Large intestine (tissue), 3 donors: ENCODE results near the gene ACAD9. TPM values are rescaled to one million over a fixed set of nuclear protein-coding genes. Genes with fewer than 3 reads are reported as not detected.
"Not testable (repeated sequence)": the region's sequence is repeated elsewhere in the genome, so short reads cannot be mapped to it uniquely, and the experiment has no call there.

ENCODE experiments used
- DNase-seq, 2 donors: peaks; one replicate each; pipeline versions ENCODE4 v3.0.0 to v3.0.0-alpha.2; 2013
- H3K27ac ChIP-seq: one replicate; pipeline ENCODE4 v1.5.1; 2013; ENCODE audit warnings: low read length
- H3K27me3 ChIP-seq: 2 replicates; pipeline ENCODE4 v1.6.1; 2013; ENCODE audit warnings: low read length; ENCODE audit not compliant: control insufficient read depth, insufficient read depth
- H3K36me3 ChIP-seq: 2 replicates; pipeline ENCODE4 v1.6.1; 2013; ENCODE audit warnings: low read length; ENCODE audit not compliant: control insufficient read depth, insufficient read depth
- H3K4me1 ChIP-seq: one replicate; pipeline ENCODE4 v1.6.1; 2013; ENCODE audit warnings: low read length; ENCODE audit not compliant: control insufficient read depth, insufficient read depth
- H3K4me3 ChIP-seq: one replicate; pipeline ENCODE4 v1.5.1; 2013; ENCODE audit warnings: low read length
- H3K9me3 ChIP-seq: one replicate; pipeline ENCODE4 v1.6.1; 2013; ENCODE audit warnings: mild to moderate bottlenecking, low read depth, low read length, moderate library complexity; ENCODE audit not compliant: control insufficient read depth
- WGBS: methylation state at CpG from one replicate; pipeline ENCODE4 v1.1.5; 2013; ENCODE audit warnings: low lambda C conversion rate; ENCODE audit not compliant: insufficient coverage; 5-methylcytosine and 5-hydroxymethylcytosine counted together
- polyA plus RNA-seq: library from polyadenylated mRNA; unstranded; fragments of 120-200 nt; gene quantifications from one replicate; pipeline ENCODE4 v1.2.1, GENCODE V29; 2013

Gene ACAD9
- polyA plus RNA-seq, 1 donor: 33.1 TPM

DNA sequence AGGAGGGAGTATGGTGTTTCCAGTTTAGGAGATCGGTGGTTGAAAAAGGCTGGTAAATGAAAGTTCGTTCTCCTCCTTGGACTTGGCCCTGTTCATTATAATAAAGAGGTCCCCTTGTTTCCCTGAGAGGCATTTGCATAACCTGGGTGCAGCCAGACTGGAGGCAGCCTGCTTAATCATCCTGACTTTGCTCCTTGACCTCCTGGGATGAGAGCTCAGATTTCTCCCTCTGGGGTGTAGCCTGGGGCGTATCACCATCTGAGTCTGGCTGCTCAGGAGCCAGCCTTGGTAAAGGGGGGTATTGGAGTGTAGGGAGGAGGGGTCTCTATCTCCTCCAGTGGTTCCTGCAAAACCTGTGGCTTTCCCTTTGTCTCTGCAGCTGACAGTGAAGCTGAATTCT lies 21.3 kb upstream of the ACAD9 start:
- H3K4me1 ChIP-seq: no peaks in the 10 kb centered on the region
- no peak overlapping the region for H3K4me3 ChIP-seq
- peak in 1 of 2 donors; percentile 48 for DNase-seq
- H3K27ac ChIP-seq: no peak overlapping the region
- no peaks in the 10 kb centered on the region for H3K27me3 ChIP-seq
- no peaks in the 10 kb centered on the region for H3K36me3 ChIP-seq
- peaks cover 38% of the 10 kb centered on the region for H3K9me3 ChIP-seq
- no CpG with 5 or more reads among the region's 3 CpGs for WGBS

DNA sequence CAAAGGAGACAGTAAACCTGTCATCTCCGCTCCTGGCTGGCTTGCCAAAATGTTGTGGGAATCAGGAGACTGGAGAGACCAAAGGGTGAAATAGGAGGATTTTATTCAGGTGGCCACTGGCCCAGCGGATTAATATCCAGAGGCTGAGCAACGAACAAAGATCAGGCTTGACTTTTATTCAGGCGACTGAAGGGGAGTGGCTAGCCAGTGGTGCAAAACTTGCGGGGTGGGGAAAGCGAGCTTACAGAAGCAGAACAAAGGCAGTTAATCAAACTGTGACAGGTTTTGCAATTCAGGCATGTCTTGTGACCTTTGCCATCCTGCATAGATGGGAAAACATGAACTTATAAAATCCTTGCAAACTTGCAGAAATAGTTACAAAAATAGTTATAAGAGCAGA lies 19.8 kb upstream of the ACAD9 start:
- WGBS: 87% methylated on average over 3 of the region's 6 CpGs
- peaks cover 26% of the 10 kb centered on the region for H3K9me3 ChIP-seq

DNA sequence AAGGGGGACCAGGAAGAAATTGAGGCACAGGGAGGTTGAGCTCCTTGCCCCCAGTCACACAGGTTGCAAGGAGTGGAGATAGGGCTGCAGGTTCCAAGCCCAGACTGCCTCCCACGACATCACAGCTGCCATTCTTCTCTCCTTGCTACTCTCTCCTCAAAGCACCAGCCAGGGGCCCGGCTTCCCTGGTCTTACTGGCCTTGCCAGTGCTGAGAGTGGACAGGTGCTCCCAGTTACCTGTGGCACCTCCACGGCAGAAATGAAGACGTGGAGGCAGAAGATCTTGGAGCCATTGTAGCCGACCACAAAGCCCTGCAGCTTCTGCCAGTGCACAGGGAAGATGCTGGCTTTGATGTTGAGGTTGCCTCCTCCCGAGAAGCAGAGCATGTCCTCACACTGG lies 17.9 kb upstream of the ACAD9 start:
- DNase-seq: no peak
- H3K9me3 ChIP-seq: peaks cover 26% of the 10 kb centered on the region
- no CpG with 5 or more reads among the region's 6 CpGs for WGBS

More for the DNA sequence above, 19.8 kb upstream of the ACAD9 start:
- no peaks in the 10 kb centered on the region for H3K27me3 ChIP-seq
- no peak overlapping the region for H3K27ac ChIP-seq
- no peak overlapping the region for H3K4me3 ChIP-seq
- H3K4me1 ChIP-seq: no peaks in the 10 kb centered on the region
- DNase-seq: no peak
- no peaks in the 10 kb centered on the region for H3K36me3 ChIP-seq

DNA sequence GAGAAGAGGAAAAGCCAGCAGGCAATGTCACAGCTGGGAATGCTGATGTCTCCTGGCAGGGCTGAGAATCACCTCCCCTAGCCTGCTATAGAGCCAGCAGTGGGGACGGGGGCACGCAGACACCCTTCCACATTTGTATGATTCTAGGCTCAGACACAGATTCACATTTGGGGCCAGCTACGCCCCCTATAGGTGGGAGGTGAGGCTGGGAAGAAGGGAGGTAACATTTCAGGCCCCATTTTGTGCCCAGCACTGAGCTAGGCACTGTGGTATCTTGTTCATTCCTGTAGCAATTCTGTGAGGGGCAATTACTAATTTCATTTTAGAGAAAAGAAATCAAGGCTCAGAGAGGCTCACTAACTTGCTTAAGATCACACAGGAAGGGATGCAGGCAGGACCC lies 15.9 kb upstream of the ACAD9 start:
- no CpG with 5 or more reads among the region's 3 CpGs for WGBS
- DNase-seq: no peak
- Histone ChIP-seq H3K27me3 (no peaks in the 10 kb centered on the region), H3K4me1 (no peaks in the 10 kb centered on the region), H3K9me3 (peaks cover 26% of the 10 kb centered on the region), H3K36me3 (no peaks in the 10 kb centered on the region), H3K4me3 (no peak overlapping the region), H3K27ac (no peak overlapping the region)

More for the DNA sequence above, 17.9 kb upstream of the ACAD9 start:
- no peaks in the 10 kb centered on the region for H3K27me3 ChIP-seq
- no peak overlapping the region for H3K27ac ChIP-seq
- no peaks in the 10 kb centered on the region for H3K4me1 ChIP-seq
- H3K4me3 ChIP-seq: no peak overlapping the region
- H3K36me3 ChIP-seq: no peaks in the 10 kb centered on the region

DNA sequence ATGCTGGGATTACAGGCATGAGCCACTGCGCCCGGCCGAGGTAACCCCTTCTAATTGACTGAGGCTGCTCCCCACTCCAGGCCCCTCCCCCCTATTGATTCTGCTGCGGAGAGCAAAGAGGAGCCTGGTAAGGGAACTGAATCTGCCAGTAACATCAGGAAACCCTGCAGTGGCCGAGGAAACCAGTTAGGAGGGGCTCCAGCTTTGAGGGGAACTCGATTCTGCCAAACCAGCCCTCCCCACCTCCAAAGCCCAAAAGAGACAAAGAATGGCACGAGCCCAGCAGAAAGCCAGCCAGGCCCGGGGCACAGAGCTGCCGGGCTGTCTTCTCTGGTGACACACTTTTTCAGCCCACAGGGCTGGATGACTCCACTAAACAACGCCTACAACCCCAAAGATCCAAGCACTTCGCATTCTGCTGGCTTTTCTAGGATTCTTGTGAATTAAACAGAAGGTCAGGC lies 15.0 kb upstream of the ACAD9 start:
- H3K4me1 ChIP-seq: no peaks in the 10 kb centered on the region
- H3K36me3 ChIP-seq: no peaks in the 10 kb centered on the region
- no peak overlapping the region for H3K27ac ChIP-seq
- WGBS: no CpG with 5 or more reads among the region's 11 CpGs
- H3K27me3 ChIP-seq: no peaks in the 10 kb centered on the region
- no peak for DNase-seq
- no peak overlapping the region for H3K4me3 ChIP-seq
- H3K9me3 ChIP-seq: peaks cover 20% of the 10 kb centered on the region

DNA sequence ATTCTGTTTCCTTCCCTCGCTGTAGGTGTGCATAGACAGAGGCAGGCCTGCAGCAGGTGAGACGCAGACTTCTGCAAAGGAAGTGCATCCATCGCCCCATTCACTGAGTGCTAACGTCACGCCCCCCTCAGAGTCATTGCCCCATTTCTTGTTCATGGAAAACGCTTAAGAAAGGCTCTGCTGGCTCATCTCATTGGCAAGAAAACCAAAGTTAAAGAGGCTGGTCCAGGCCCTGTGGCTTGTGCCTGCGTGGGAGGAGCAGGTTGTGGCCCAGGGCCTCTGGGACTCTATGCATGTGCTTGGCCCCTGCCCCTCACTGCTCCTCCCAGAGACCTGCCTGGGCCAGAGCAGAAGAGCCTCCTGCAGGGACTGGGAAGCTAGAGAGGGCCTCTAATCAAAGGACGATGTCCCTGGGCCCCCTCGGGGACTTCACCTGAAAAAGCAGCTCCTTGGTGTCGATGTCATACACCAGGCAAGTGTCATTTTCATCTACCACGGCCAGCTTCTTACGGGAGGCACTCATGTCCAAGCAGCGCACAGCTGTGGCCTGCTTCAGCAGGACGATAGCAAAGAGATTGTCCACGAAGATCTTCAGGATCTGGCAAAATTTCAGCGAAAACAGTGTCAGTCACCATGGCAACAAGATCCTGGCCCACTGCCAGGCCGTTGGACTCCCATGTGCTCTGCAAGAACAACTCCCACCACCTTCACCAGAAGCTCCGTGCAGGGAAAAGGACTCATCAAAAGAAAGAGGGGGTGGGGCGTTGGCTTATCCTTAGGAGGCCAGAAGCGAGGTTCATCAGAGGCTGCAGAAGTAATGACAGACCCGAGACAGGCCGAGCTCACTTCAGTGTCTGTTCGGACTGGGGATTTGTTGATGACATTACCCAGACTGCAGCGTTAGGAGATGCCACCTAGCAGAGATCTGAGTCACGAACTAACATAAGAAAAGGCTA lies 14.3 kb upstream of the ACAD9 start:
- 100% methylated on average over 1 of the region's 25 CpGs for WGBS
- not testable (repeated sequence) for DNase-seq, H3K4me3 ChIP-seq, H3K36me3 ChIP-seq, H3K4me1 ChIP-seq, H3K27me3 ChIP-seq, H3K27ac ChIP-seq
- peaks cover 13% of the 10 kb centered on the region for H3K9me3 ChIP-seq

DNA sequence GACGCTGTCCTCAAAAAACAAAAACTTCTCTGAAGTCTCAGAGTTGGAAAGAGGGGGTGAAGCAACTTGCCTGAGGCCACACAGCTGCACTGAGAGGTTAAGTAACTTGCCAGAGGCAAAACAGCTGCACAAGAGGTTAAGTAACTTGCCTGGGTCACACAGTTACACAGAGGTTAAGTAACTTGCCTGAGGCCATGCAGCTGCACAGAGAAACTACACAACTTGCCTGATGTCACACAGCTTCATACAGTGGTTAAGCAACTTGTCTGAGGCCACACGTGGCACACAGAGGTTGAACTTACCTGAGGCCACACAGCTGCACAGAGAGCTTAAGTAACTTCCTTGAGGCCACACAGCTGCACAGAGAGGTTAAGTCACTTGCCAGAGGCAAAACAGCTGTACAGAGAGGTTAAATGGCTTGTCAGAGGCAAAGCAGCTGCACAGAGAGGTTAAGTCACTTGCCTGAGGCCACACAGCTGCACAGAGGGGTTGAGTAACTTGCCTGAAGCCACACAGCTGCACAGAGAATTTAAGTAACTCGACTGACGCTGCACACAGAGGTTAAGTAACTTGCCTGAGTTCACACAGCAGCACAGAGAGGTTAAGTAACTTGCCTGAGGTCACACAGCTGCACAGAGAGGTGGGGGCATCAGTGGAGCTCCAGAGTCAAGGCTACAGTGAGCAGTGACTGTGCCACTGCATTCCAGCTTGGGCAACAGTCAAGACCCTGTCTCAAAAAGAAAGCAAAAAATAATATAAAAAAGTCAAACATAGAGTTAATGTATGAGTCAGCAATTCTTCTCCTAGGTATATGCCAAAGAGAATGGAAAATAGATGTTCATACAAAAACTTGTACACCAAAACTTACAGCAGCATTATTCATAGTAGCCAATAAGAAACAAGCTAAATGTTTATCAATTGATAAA lies 12.0 kb upstream of the ACAD9 start:
- H3K4me3 ChIP-seq: no peak overlapping the region
- H3K9me3 ChIP-seq: no peaks in the 10 kb centered on the region
- no peak overlapping the region for H3K27ac ChIP-seq
- no peak for DNase-seq
- WGBS: no CpG with 5 or more reads among the region's 4 CpGs
- H3K27me3 ChIP-seq: no peaks in the 10 kb centered on the region
- H3K36me3 ChIP-seq: no peaks in the 10 kb centered on the region
- no peaks in the 10 kb centered on the region for H3K4me1 ChIP-seq

DNA sequence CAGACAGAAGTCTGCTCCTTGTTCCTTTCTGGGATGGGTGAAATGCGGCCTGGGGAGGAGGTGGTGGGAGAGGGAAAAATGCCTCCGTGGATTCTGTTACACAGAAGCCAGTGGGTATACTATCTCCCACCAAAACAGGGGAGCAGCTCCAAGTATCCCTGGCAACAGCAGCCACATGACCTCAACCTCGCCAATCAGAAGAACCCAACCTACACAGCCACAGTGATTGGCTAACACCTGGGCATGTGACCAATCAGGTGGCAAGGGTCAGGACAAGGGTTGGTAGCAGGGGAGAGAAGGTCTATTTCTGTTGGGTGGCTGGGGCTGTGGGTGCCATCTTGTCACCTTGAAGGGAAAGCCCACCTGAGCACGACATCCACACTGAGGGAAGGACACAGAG lies 9.1 kb upstream of the ACAD9 start:
- no peak for DNase-seq
- no peak overlapping the region for H3K27ac ChIP-seq
- H3K36me3 ChIP-seq: no peaks in the 10 kb centered on the region
- H3K9me3 ChIP-seq: no peaks in the 10 kb centered on the region
- no peaks in the 10 kb centered on the region for H3K4me1 ChIP-seq
- no peak overlapping the region for H3K4me3 ChIP-seq
- no CpG with 5 or more reads among the region's 4 CpGs for WGBS
- no peaks in the 10 kb centered on the region for H3K27me3 ChIP-seq

DNA sequence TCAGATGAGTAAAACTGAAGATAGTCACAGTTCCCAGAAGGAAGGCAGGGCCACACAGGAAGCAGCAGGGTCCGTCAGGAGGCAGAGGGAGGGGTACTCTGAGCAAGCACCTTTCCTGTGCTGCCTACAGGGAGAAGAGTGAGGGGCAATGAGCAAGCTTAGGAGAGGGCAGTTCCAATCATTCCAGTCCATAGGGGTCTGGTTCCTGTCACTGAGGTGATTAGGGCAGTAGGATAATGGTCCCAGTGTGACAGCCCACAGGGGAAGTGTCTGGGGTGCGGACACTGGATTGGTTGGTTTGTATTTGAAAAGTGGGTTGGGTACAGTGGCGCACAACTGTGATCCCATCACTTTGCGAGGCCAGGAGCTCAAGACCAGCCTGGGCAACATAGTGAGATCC lies 7.1 kb upstream of the ACAD9 start:
- no peaks in the 10 kb centered on the region for H3K9me3 ChIP-seq
- WGBS: no CpG with 5 or more reads among the region's 4 CpGs
- no peak for DNase-seq
- no peak overlapping the region for H3K4me3 ChIP-seq
- H3K27me3 ChIP-seq: no peaks in the 10 kb centered on the region
- no peaks in the 10 kb centered on the region for H3K36me3 ChIP-seq
- H3K4me1 ChIP-seq: no peaks in the 10 kb centered on the region
- H3K27ac ChIP-seq: no peak overlapping the region

DNA sequence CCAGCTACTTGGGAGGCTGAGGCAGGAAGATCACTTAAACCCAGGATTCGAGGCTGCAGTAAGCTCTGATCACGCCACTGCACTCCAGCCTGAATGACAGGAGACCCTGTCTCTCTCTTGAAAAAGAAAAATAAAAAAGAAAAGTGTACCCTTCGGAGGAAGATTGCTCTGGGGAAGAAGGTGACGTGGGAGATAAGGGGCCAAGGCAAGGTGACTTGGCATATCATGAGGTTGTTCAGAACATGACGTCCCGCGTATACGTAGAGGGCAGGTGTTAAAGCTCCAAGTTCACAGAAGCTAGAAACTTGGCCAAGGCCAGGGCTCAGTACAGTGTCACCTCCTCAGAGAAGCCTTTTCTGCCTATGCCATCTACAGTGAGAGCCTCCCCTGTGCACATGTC lies 6.7 kb upstream of the ACAD9 start:
- WGBS: 80% methylated on average over 5 of the region's 8 CpGs
- Histone ChIP-seq H3K9me3 (no peaks in the 10 kb centered on the region), H3K27me3 (no peaks in the 10 kb centered on the region), H3K27ac (no peak overlapping the region), H3K36me3 (no peaks in the 10 kb centered on the region), H3K4me3 (no peak overlapping the region), H3K4me1 (no peaks in the 10 kb centered on the region)
- DNase-seq: no peak
